Left lung (tissue), 10 donors: Measurements from ENCODE around the gene TAF4B. TPM values are rescaled to one million over a fixed set of nuclear protein-coding genes. Genes with fewer than 3 reads are reported as not detected.
"Not testable (repeated sequence)": the region's sequence is repeated elsewhere in the genome, so short reads cannot be mapped to it uniquely, and the experiment has no call there.

ENCODE experiments used
- ATAC-seq: fragments of 200-7000 bp; cut with Tn5 transposase; one replicate; pipeline ENCODE4 v1.9.1; 2020; ENCODE audit warnings: moderate library complexity
- DNase-seq, 4 donors: peaks; one replicate each; pipeline ENCODE4 v3.0.0-alpha.2; 2013 to 2020
- H3K27ac ChIP-seq, 2 donors: fragments of 200-600 bp; sonication (generic) in 1 of 2; one replicate each; pipeline versions ENCODE4 v1.5.0 to v1.8.0; 2020 to 2021
- H3K27me3 ChIP-seq, 2 donors: fragments of 200-600 bp; sonication (generic) in 1 of 2; one replicate each; pipeline versions ENCODE4 v1.5.0 to v1.8.0; 2020 to 2021
- H3K36me3 ChIP-seq, 2 donors: fragments of 200-600 bp; sonication (generic) in 1 of 2; one replicate each; pipeline versions ENCODE4 v1.5.0 to v1.8.0; 2020 to 2021
- H3K4me1 ChIP-seq, 2 donors: fragments of 200-600 bp; one replicate each; pipeline ENCODE4 v1.8.0; 2021
- H3K4me3 ChIP-seq, 2 donors: fragments of 200-600 bp; sonication (generic) in 1 of 2; one replicate each; pipeline versions ENCODE4 v1.5.0 to v1.8.0; 2020 to 2021; ENCODE audit warnings: mild to moderate bottlenecking in 1 of 2
- H3K9me3 ChIP-seq, 2 donors: fragments of 200-600 bp; sonication (generic) in 1 of 2; one replicate each; pipeline versions ENCODE4 v1.5.0 to v1.8.0; 2020 to 2021
- intact Hi-C, 2 donors: fragments of 100-400 bp; cut with DNase I; formaldehyde crosslinking; loops; one replicate each; pipeline versions ENCODE4 v1.11.2 to v1.14.2; 2022
- polyA plus RNA-seq, 6 donors: library from polyadenylated mRNA; unstranded; fragments of 120-200 nt; gene quantifications; one replicate each; pipeline ENCODE4 v1.2.1, GENCODE V29; 2013; ENCODE audit not compliant: insufficient read length in 6 of 6
- total RNA-seq, 2 donors: library from RNA; stranded (reverse); fragmentation: NEBNext Ultra II Directional; extraction: Animal tissue kit (Norgen Biotek cat#: 25700); gene quantifications; one replicate each; pipeline ENCODE4 v1.2.1, GENCODE V29; 2021
- TF ChIP-seq, protein P1 (sequence below), 2 donors: fragments of 200-600 bp; sonication (generic) in 1 of 2; IDR thresholded peaks; one replicate each; pipeline versions ENCODE4 v1.5.0 to v1.8.0; 2021; ENCODE audit warnings: antibody characterized with exemption in 2 of 2
- donor health status: DM: no; HTN: yes; CAD: no.
- donor health status: DM: no; HTN: no; CAD: no.

Gene TAF4B
- total and polyA plus RNA-seq, 8 donors = 2.2 to 4.7 (median 4.0) TPM

DNA sequence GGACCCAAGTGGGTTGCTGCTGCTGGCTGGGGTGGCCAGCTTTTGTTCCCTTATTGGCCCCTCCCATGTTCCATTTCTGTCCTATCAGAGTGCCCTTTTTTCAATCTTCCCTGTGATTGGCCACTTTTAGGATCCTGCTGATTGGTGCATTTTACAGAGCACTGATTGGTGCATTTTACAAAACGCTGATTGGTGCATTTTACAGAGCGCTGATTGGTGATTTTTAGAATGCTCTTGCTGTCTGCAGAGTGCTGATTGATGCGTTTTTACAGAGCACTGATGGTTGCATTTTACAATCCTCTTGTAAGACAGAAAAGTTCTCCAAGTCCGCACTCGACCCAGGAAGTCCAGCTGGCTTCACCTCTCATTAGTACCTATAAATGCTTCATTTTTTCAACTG lies 19.2 kb downstream of the TAF4B start:
- H3K27me3 ChIP-seq, intact Hi-C loops, ATAC-seq, H3K4me3 ChIP-seq, H3K27ac ChIP-seq, H3K4me1 ChIP-seq, DNase-seq, H3K36me3 ChIP-seq: not testable (repeated sequence)
- peaks cover 0 to 37% of the 10 kb centered on the region in 2 donors for H3K9me3 ChIP-seq

GRCh38 chr18:26252411-26252810 lies 26.2 kb downstream of the TAF4B start:
- Histone ChIP-seq H3K27me3 (no peaks in the 10 kb centered on the region), H3K4me1 (no peaks in the 10 kb centered on the region), H3K9me3 (no peaks in the 10 kb centered on the region), H3K27ac (no peak overlapping the region), H3K36me3 (no peaks in the 10 kb centered on the region), H3K4me3 (no peak overlapping the region)
- TF ChIP-seq, protein P1, sequence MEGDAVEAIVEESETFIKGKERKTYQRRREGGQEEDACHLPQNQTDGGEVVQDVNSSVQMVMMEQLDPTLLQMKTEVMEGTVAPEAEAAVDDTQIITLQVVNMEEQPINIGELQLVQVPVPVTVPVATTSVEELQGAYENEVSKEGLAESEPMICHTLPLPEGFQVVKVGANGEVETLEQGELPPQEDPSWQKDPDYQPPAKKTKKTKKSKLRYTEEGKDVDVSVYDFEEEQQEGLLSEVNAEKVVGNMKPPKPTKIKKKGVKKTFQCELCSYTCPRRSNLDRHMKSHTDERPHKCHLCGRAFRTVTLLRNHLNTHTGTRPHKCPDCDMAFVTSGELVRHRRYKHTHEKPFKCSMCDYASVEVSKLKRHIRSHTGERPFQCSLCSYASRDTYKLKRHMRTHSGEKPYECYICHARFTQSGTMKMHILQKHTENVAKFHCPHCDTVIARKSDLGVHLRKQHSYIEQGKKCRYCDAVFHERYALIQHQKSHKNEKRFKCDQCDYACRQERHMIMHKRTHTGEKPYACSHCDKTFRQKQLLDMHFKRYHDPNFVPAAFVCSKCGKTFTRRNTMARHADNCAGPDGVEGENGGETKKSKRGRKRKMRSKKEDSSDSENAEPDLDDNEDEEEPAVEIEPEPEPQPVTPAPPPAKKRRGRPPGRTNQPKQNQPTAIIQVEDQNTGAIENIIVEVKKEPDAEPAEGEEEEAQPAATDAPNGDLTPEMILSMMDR (IDR thresholded peaks at IDR 0.05) = no peak
- intact Hi-C loops = no loop called here
- DNase-seq = no peak
- ATAC-seq = peak; percentile 59

GRCh38 chr18:26254808-26255207 lies 28.6 kb downstream of the TAF4B start:
- ATAC-seq, H3K27ac ChIP-seq, H3K4me3 ChIP-seq, intact Hi-C loops, DNase-seq, H3K9me3 ChIP-seq, H3K4me1 ChIP-seq, H3K27me3 ChIP-seq, H3K36me3 ChIP-seq: not testable (repeated sequence)

DNA sequence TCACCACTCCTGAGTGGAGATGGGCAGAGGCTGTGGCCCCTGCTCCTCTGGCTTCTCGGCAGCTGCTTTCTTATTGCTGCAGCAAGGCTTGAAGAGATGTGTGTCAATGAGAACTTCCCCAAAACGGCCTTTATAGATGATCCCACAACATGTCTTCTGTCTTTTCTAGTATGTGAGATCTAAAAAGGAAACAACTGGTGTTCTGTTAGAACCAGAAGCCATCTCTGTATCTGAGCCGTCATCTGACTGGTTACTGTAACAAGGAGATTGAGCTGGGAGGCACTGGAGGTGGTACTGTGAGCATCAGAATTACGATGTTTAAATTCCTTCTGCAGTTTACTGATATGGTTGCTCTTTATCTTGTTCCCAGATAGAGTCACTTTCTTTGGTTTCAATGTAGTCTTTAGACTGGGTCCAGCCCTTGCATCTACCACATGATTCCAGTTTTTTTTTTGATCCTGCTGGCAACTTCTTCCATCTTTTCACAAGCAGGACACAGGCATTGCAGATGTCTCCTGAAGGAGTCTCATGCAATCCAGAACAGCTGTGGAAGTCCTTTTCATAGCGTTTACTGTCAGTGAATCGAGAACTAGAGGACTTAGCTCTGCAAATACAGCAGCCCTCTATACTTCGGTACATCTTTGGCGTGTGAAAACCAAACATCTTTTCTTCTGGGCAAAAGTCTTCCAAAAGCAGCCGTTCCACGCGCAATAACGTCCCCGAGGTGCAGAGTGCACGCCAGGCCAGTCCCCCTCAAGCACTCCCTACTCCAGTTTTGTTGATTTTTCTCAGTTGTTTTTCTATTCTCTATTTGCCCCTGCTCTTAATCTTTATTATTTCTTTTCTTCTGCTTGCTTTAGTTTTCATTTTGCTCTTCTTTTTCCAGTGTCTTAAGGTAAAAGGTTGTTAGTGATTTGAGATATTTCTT lies 29.7 kb downstream of the TAF4B start:
- no peak for ATAC-seq
- H3K27me3 ChIP-seq = no peaks in the 10 kb centered on the region
- no peak for DNase-seq
- peaks cover 0 to 2% of the 10 kb centered on the region in 2 donors for H3K9me3 ChIP-seq
- intact Hi-C loops = no loop called here
- no peaks in the 10 kb centered on the region for H3K36me3 ChIP-seq
- TF ChIP-seq, protein P1 (IDR thresholded peaks at IDR 0.05) = no peak
- H3K4me1 ChIP-seq = no peaks in the 10 kb centered on the region
- H3K4me3 ChIP-seq = no peak overlapping the region
- H3K27ac ChIP-seq = no peak overlapping the region

GRCh38 chr18:26258711-26259110 lies 32.5 kb downstream of the TAF4B start:
- Histone ChIP-seq H3K27me3 (no peaks in the 10 kb centered on the region), H3K9me3 (peaks cover 0 to 5% of the 10 kb centered on the region in 2 donors), H3K27ac (no peak overlapping the region), H3K4me3 (no peak overlapping the region), H3K4me1 (no peaks in the 10 kb centered on the region), H3K36me3 (no peaks in the 10 kb centered on the region)
- TF ChIP-seq, protein P1 (IDR thresholded peaks at IDR 0.05) = no peak
- DNase-seq (no peak), ATAC-seq (no peak)
- intact Hi-C loops = no loop called here

GRCh38 chr18:26259416-26259815 lies 33.2 kb downstream of the TAF4B start:
- H3K9me3 ChIP-seq, H3K4me3 ChIP-seq, H3K4me1 ChIP-seq, ATAC-seq, H3K36me3 ChIP-seq, intact Hi-C loops, H3K27me3 ChIP-seq, H3K27ac ChIP-seq, DNase-seq: not testable (repeated sequence)
